GM23338 (cell line): ENCODE results near the gene TRPM3. TPM values are rescaled to one million over a fixed set of nuclear protein-coding genes. Genes with fewer than 3 reads are reported as not detected.

Experiments used
- ATAC-seq: fragments of 200-7000 bp; cut with Tn5 transposase; 3 replicates; pipeline ENCODE4 v1.9.1; 2020
- DNase-seq: peaks from one replicate; pipeline ENCODE4 v3.0.0-alpha.2; 2015; ENCODE audit warnings: low spot score
- H2AFZ ChIP-seq: fragments of 200-600 bp; sonication (generic); 2 replicates; pipeline ENCODE4 v1.8.0; 2016; ENCODE audit warnings: antibody characterized with exemption, mild to moderate bottlenecking, moderate library complexity
- H3F3A ChIP-seq: fragments of 200-600 bp; sonication (generic); replicated peaks from 2 replicates; pipeline ENCODE4 v1.8.0; 2017; ENCODE audit warnings: antibody characterized with exemption, mixed run types, low read depth
- H3K27ac ChIP-seq: fragments of 200-600 bp; sonication (generic); 2 replicates; pipeline ENCODE4 v1.6.1; 2016; ENCODE audit warnings: low read depth
- H3K27me3 ChIP-seq: fragments of 200-600 bp; sonication (generic); 2 replicates; pipeline ENCODE4 v1.8.0; 2016; ENCODE audit warnings: mild to moderate bottlenecking, mixed run types, moderate library complexity; ENCODE audit not compliant: insufficient read depth
- H3K36me3 ChIP-seq: fragments of 200-600 bp; sonication (generic); 2 replicates; pipeline ENCODE4 v1.8.0; 2016; ENCODE audit warnings: mild to moderate bottlenecking; ENCODE audit not compliant: insufficient read depth
- H3K4me1 ChIP-seq: fragments of 200-600 bp; sonication (generic); 2 replicates; pipeline ENCODE4 v1.8.0; 2016; ENCODE audit warnings: mild to moderate bottlenecking, moderate library complexity; ENCODE audit not compliant: insufficient read depth
- H3K4me2 ChIP-seq: fragments of 200-600 bp; sonication (generic); 2 replicates; pipeline ENCODE4 v1.7.1; 2017; ENCODE audit warnings: mixed run types
- H3K4me3 ChIP-seq: fragments of 200-600 bp; sonication (generic); 2 replicates; pipeline ENCODE4 v1.6.1; 2016; ENCODE audit warnings: mixed run types
- H3K79me2 ChIP-seq: fragments of 200-600 bp; sonication (generic); replicated peaks from 2 replicates; pipeline ENCODE4 v1.8.0; 2017; ENCODE audit warnings: mild to moderate bottlenecking; ENCODE audit not compliant: insufficient read depth
- H3K9me2 ChIP-seq: fragments of 200-600 bp; sonication (generic); 2 replicates; pipeline ENCODE4 v1.8.0; 2017; ENCODE audit not compliant: insufficient read depth
- H4K20me1 ChIP-seq: fragments of 200-600 bp; sonication (generic); replicated peaks from 2 replicates; pipeline ENCODE4 v1.8.0; 2017; ENCODE audit warnings: mild to moderate bottlenecking; ENCODE audit not compliant: insufficient read depth
- H3K27ac Mint-ChIP-seq: 2 replicates; pipeline ENCODE4 v1.8.0; 2020; ENCODE audit warnings: inconsistent platforms, mild to moderate bottlenecking, moderate library complexity, mixed read lengths
- H3K27me3 Mint-ChIP-seq: 3 replicates; pipeline ENCODE4 v1.8.0; 2022; ENCODE audit warnings: low read depth, mild to moderate bottlenecking, moderate library complexity, mixed read lengths, inconsistent platforms; ENCODE audit not compliant: insufficient read depth, poor library complexity
- H3K36me3 Mint-ChIP-seq: 3 replicates; pipeline ENCODE4 v1.8.0; 2021; ENCODE audit warnings: low read depth, mild to moderate bottlenecking, inconsistent platforms, moderate library complexity, mixed read lengths
- H3K4me1 Mint-ChIP-seq: 3 replicates; pipeline ENCODE4 v1.8.0; 2020; ENCODE audit warnings: mild to moderate bottlenecking, inconsistent platforms, mixed read lengths
- H3K4me3 Mint-ChIP-seq: 3 replicates; pipeline ENCODE4 v1.8.0; 2021; ENCODE audit warnings: moderate library complexity, mild to moderate bottlenecking, inconsistent platforms, mixed read lengths
- H3K9me3 Mint-ChIP-seq: 3 replicates; pipeline ENCODE4 v1.8.0; 2020; ENCODE audit warnings: moderate library complexity, mild to moderate bottlenecking, inconsistent platforms, mixed read lengths
- CREB1 ChIP-seq: fragments of 250-450 bp; sonication (Bioruptor Pico); IDR thresholded peaks from 2 replicates; pipeline ENCODE4 v1.5.0; 2020; ENCODE audit warnings: low read depth, mild to moderate bottlenecking, moderate library complexity
- EZH2 ChIP-seq: fragments of 200-600 bp; sonication (generic); IDR thresholded peaks from one replicate; pipeline ENCODE4 v1.8.0; 2017; ENCODE audit warnings: antibody characterized with exemption, mild to moderate bottlenecking, low read depth; ENCODE audit not compliant: unreplicated experiment
- EZH2phosphoT487 ChIP-seq: fragments of 200-600 bp; sonication (generic); IDR thresholded peaks from one replicate; pipeline ENCODE4 v1.8.1; 2018; ENCODE audit warnings: antibody characterized with exemption; ENCODE audit not compliant: unreplicated experiment
- JUNB ChIP-seq: IDR thresholded peaks from one replicate; pipeline ENCODE4 v1.6.1; 2016; ENCODE audit warnings: antibody characterized with exemption; ENCODE audit not compliant: unreplicated experiment
- NANOG ChIP-seq: IDR thresholded peaks from 2 replicates; pipeline ENCODE4 v1.6.1; 2016; ENCODE audit warnings: antibody characterized with exemption, borderline replicate concordance
- POLR2AphosphoS5 ChIP-seq: IDR thresholded peaks from 2 replicates; pipeline ENCODE4 v1.6.1; 2016; ENCODE audit warnings: antibody characterized with exemption, low read depth
- STAT1 ChIP-seq: IDR thresholded peaks from one replicate; pipeline ENCODE4 v1.6.1; 2016; ENCODE audit warnings: antibody characterized with exemption; ENCODE audit not compliant: unreplicated experiment
- ZNF114 ChIP-seq: fragments of 250-450 bp; sonication (Bioruptor Pico); IDR thresholded peaks from 2 replicates; pipeline ENCODE4 v1.5.0; 2020; ENCODE audit warnings: mild to moderate bottlenecking, moderate library complexity
- polyA plus RNA-seq: library from polyadenylated mRNA; unstranded; fragments of >200 nt; fragmentation: Nextera tagmentation; extraction: Ambion mirVana; gene quantifications from 2 replicates; pipeline ENCODE4 v1.2.1, GENCODE V29; 2016
- total RNA-seq: library from RNA; depleted of rRNA; stranded (reverse); fragments of >200 nt; shearing (Covaris generic); gene quantifications from 2 replicates; pipeline ENCODE4 v1.2.3, GENCODE V29; 2014
- TF ChIP-seq, protein P1 (sequence below): IDR thresholded peaks from one replicate; pipeline ENCODE4 v1.6.1; 2018; ENCODE audit warnings: antibody characterized with exemption; ENCODE audit not compliant: unreplicated experiment
- TF ChIP-seq, protein P2 (sequence below), 2 experiments: fragments of 200-600 bp in 1 of 2; sonication (generic) in 1 of 2; conservative IDR thresholded peaks; 2 replicates each; pipeline versions ENCODE4 v1.5.1 to v1.6.1; 2016 to 2017; ENCODE audit warnings: antibody characterized with exemption in 2 of 2, low read depth in 2 of 2, mild to moderate bottlenecking in 2 of 2, moderate library complexity in 1 of 2
- TF ChIP-seq, protein P3 (sequence below): IDR thresholded peaks from 2 replicates; pipeline ENCODE4 v1.6.1; 2016; ENCODE audit warnings: antibody characterized with exemption

TRPM3 gene
- total and polyA plus RNA-seq, 2 experiments from 2014 or later, result 2.8 to 8.2 TPM

DNA sequence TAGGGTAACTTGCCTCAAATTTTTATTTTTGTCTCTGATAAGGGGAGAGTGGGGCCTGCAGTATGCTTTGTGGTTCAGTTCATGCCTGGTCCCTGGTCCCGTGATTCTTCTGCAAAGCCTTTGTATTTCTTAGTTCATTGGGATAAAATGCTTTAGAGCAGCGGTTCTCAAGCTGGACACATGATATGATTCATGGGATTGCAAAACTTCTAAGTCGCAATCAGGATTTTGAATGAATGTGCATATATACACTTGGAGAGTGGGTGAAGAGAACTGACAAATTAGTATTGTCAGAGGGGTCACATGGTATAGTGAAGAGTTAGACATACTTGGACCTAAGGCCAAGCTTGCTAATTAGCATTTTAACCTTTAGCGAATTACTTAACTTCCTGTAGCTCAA is 441.6 kb downstream of the TRPM3 start:
- Mint-ChIP-seq H3K4me3 (no peak overlapping the region), H3K27me3 (peaks cover 3% of the 10 kb centered on the region), H3K36me3 (no peaks in the 10 kb centered on the region), H3K27ac (no peak overlapping the region), H3K9me3 (no peaks in the 10 kb centered on the region), H3K4me1 (no peaks in the 10 kb centered on the region)
- Histone ChIP-seq H3K4me3 (no peak overlapping the region), H3K79me2 (no peaks in the 10 kb centered on the region), H3K36me3 (no peaks in the 10 kb centered on the region), H4K20me1 (no peaks in the 10 kb centered on the region), H3K4me2 (no peak overlapping the region), H3K27me3 (no peaks in the 10 kb centered on the region), H3K4me1 (no peaks in the 10 kb centered on the region), H2AFZ (no peak overlapping the region), H3F3A (no peaks in the 10 kb centered on the region), H3K9me2 (no peaks in the 10 kb centered on the region), H3K27ac (no peak overlapping the region)
- no peak for ATAC-seq
- DNase-seq, result no peak
- no peak for TF ChIP-seq NANOG

DNA sequence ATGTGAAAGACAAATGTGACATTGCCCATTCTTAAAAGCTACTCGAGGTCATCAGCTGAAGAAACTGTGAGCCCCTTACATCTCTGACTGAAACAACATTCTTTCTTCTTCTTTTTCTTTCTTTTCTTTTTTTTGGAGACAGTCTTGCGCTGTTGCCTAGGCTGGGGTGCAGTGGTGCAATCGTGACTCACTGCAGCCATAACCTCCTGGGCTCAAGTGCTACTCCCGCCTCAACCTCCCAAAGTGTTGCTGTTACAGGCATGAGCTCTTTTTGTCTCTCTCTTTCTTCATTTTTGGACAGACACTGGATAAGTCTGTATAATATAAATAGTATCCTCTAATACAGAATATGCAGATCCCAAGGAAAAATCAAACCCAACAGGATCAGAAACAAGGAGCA is 443.3 kb downstream of the TRPM3 start:
- Histone ChIP-seq H3K4me2 (no peak overlapping the region), H3K27me3 (no peaks in the 10 kb centered on the region), H3K4me3 (no peak overlapping the region), H3K27ac (no peak overlapping the region), H3K9me2 (no peaks in the 10 kb centered on the region), H3K4me1 (no peaks in the 10 kb centered on the region), H3K36me3 (no peaks in the 10 kb centered on the region), H3F3A (no peaks in the 10 kb centered on the region), H4K20me1 (no peaks in the 10 kb centered on the region), H3K79me2 (no peaks in the 10 kb centered on the region), H2AFZ (no peak overlapping the region)
- DNase-seq (no peak), ATAC-seq (no peak)
- Mint-ChIP-seq H3K9me3 (no peaks in the 10 kb centered on the region), H3K4me3 (no peak overlapping the region), H3K36me3 (no peaks in the 10 kb centered on the region), H3K27me3 (no peaks in the 10 kb centered on the region), H3K27ac (no peak overlapping the region; the same call in 1 of the 2 replicates), H3K4me1 (no peaks in the 10 kb centered on the region)
- no peak for TF ChIP-seq JUNB
- TF ChIP-seq, protein P1, sequence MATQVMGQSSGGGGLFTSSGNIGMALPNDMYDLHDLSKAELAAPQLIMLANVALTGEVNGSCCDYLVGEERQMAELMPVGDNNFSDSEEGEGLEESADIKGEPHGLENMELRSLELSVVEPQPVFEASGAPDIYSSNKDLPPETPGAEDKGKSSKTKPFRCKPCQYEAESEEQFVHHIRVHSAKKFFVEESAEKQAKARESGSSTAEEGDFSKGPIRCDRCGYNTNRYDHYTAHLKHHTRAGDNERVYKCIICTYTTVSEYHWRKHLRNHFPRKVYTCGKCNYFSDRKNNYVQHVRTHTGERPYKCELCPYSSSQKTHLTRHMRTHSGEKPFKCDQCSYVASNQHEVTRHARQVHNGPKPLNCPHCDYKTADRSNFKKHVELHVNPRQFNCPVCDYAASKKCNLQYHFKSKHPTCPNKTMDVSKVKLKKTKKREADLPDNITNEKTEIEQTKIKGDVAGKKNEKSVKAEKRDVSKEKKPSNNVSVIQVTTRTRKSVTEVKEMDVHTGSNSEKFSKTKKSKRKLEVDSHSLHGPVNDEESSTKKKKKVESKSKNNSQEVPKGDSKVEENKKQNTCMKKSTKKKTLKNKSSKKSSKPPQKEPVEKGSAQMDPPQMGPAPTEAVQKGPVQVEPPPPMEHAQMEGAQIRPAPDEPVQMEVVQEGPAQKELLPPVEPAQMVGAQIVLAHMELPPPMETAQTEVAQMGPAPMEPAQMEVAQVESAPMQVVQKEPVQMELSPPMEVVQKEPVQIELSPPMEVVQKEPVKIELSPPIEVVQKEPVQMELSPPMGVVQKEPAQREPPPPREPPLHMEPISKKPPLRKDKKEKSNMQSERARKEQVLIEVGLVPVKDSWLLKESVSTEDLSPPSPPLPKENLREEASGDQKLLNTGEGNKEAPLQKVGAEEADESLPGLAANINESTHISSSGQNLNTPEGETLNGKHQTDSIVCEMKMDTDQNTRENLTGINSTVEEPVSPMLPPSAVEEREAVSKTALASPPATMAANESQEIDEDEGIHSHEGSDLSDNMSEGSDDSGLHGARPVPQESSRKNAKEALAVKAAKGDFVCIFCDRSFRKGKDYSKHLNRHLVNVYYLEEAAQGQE, result no peak
- TF ChIP-seq, protein P2, sequence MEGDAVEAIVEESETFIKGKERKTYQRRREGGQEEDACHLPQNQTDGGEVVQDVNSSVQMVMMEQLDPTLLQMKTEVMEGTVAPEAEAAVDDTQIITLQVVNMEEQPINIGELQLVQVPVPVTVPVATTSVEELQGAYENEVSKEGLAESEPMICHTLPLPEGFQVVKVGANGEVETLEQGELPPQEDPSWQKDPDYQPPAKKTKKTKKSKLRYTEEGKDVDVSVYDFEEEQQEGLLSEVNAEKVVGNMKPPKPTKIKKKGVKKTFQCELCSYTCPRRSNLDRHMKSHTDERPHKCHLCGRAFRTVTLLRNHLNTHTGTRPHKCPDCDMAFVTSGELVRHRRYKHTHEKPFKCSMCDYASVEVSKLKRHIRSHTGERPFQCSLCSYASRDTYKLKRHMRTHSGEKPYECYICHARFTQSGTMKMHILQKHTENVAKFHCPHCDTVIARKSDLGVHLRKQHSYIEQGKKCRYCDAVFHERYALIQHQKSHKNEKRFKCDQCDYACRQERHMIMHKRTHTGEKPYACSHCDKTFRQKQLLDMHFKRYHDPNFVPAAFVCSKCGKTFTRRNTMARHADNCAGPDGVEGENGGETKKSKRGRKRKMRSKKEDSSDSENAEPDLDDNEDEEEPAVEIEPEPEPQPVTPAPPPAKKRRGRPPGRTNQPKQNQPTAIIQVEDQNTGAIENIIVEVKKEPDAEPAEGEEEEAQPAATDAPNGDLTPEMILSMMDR (conservative IDR thresholded peaks at IDR 0.05; ENCODE audit: low read depth in 2 of 2), result no peak
- TF ChIP-seq ZNF114, result no peak
- no peak for TF ChIP-seq POLR2AphosphoS5
- no peak for TF ChIP-seq STAT1
- TF ChIP-seq NANOG, result no peak
- TF ChIP-seq, protein P3, sequence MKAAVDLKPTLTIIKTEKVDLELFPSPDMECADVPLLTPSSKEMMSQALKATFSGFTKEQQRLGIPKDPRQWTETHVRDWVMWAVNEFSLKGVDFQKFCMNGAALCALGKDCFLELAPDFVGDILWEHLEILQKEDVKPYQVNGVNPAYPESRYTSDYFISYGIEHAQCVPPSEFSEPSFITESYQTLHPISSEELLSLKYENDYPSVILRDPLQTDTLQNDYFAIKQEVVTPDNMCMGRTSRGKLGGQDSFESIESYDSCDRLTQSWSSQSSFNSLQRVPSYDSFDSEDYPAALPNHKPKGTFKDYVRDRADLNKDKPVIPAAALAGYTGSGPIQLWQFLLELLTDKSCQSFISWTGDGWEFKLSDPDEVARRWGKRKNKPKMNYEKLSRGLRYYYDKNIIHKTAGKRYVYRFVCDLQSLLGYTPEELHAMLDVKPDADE, result no peak
- no peak for TF ChIP-seq EZH2
- no peak for TF ChIP-seq EZH2phosphoT487
- TF ChIP-seq CREB1, result no peak
